Astrocyte (in vitro differentiated cells and primary cell): Measurements from ENCODE around the gene CSNK1A1. TPM values are rescaled to one million over a fixed set of nuclear protein-coding genes. Genes with fewer than 3 reads are reported as not detected.
A peak's percentile ranks its signal among the peaks of the same experiment; 100 is the strongest.

Source experiments
- DNase-seq: peaks from one replicate; pipeline ENCODE4 v3.0.0-alpha.2; 2010; ENCODE audit warnings: low read depth
- FAIRE-seq: peaks from 2 replicates; lab custom pipeline; 2011; peaks lifted over from hg19 to GRCh38; lab: Jason Lieb, UNC
- H2AFZ ChIP-seq: 2 replicates; pipeline ENCODE4 v1.6.0; 2012; ENCODE audit warnings: low read depth, low read length, inconsistent platforms
- H3K27ac ChIP-seq: 2 replicates; pipeline ENCODE4 v1.5.1; 2011; ENCODE audit warnings: low read depth, low read length, inconsistent platforms
- H3K27me3 ChIP-seq: 2 replicates; pipeline ENCODE4 v1.6.0; 2011; ENCODE audit warnings: low read length, inconsistent platforms; ENCODE audit not compliant: insufficient read depth
- H3K36me3 ChIP-seq: 2 replicates; pipeline ENCODE4 v1.5.1; 2011; ENCODE audit warnings: low read length, inconsistent platforms; ENCODE audit not compliant: insufficient read depth
- H3K4me1 ChIP-seq: 2 replicates; pipeline ENCODE4 v1.5.1; 2011; ENCODE audit warnings: low read length, inconsistent platforms; ENCODE audit not compliant: insufficient read depth
- H3K4me2 ChIP-seq: 2 replicates; pipeline ENCODE4 v1.6.0; 2012; ENCODE audit warnings: low read length, inconsistent platforms
- H3K4me3 ChIP-seq: 2 replicates; pipeline ENCODE4 v1.5.1; 2011; ENCODE audit warnings: low read depth, mild to moderate bottlenecking, low read length, inconsistent platforms; ENCODE audit not compliant: insufficient read depth
- H3K79me2 ChIP-seq: 2 replicates; pipeline ENCODE4 v1.6.0; 2012; ENCODE audit warnings: mild to moderate bottlenecking, low read length, inconsistent platforms; ENCODE audit not compliant: insufficient read depth
- H3K9ac ChIP-seq: 2 replicates; pipeline ENCODE4 v1.6.0; 2012; ENCODE audit warnings: mild to moderate bottlenecking, low read length, inconsistent platforms
- H3K9me3 ChIP-seq: 2 replicates; pipeline ENCODE4 v1.5.1; 2012; ENCODE audit warnings: low read depth, mild to moderate bottlenecking, low read length, inconsistent platforms; ENCODE audit not compliant: insufficient read depth
- H4K20me1 ChIP-seq: 2 replicates; pipeline ENCODE4 v1.6.0; 2012; ENCODE audit warnings: low read length, inconsistent platforms; ENCODE audit not compliant: insufficient read depth
- H3K27ac Mint-ChIP-seq: one replicate; pipeline ENCODE4 v1.8.0; 2021; ENCODE audit warnings: mild to moderate bottlenecking, mixed read lengths; ENCODE audit not compliant: unreplicated experiment
- H3K27me3 Mint-ChIP-seq: one replicate; pipeline ENCODE4 v1.8.0; 2021; ENCODE audit warnings: low read depth, mixed read lengths; ENCODE audit not compliant: unreplicated experiment
- H3K36me3 Mint-ChIP-seq: one replicate; pipeline ENCODE4 v1.8.0; 2021; ENCODE audit warnings: low read depth, mixed read lengths; ENCODE audit not compliant: unreplicated experiment
- H3K4me1 Mint-ChIP-seq: one replicate; pipeline ENCODE4 v1.8.0; 2021; ENCODE audit warnings: low read depth, mixed read lengths; ENCODE audit not compliant: unreplicated experiment
- H3K4me3 Mint-ChIP-seq: one replicate; pipeline ENCODE4 v1.8.0; 2021; ENCODE audit warnings: mild to moderate bottlenecking, moderate library complexity, mixed read lengths; ENCODE audit not compliant: unreplicated experiment
- H3K9me3 Mint-ChIP-seq: one replicate; pipeline ENCODE4 v1.8.0; 2021; ENCODE audit warnings: mild to moderate bottlenecking, mixed read lengths; ENCODE audit not compliant: unreplicated experiment
- EZH2 ChIP-seq: IDR thresholded peaks from 2 replicates; pipeline ENCODE4 v1.6.1; 2012; ENCODE audit warnings: mild to moderate bottlenecking, low read length, inconsistent platforms; ENCODE audit not compliant: insufficient read depth
- total RNA-seq: library from RNA; stranded (reverse); gene quantifications from 2 replicates; pipeline ENCODE4 v1.2.1, GENCODE V29; 2021
- TF ChIP-seq, protein P1 (sequence below): IDR thresholded peaks from 2 replicates; pipeline ENCODE4 v1.5.1; 2011; ENCODE audit warnings: low read depth, mild to moderate bottlenecking, inconsistent platforms, low read length, moderate library complexity; ENCODE audit not compliant: insufficient read depth

Gene CSNK1A1
- total RNA-seq, 1 donor from 2014 or later: 384 TPM

DNA sequence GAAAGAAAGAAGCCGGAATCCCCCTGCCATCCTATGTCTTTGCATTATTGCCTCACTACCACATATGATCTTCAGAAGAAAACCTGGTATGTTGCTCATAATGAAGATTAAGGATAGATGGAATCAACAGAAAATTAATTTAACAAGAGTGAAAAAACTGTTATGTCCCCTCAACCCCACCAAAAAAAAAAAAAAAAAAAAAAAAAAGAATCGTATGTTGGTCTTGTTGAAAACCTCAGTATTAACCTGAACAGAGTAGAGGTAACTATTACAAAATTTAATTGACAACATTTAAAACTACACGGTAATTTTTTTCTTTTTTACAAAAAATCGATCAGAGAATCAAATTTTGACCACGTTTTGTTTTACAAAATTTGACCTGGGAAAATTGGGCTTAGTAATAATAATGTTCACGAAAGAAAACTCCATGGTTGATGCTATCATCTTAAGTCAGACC lies 827 bp upstream of the CSNK1A1 start:
- peak overlapping the region; percentile 99 for H3K27ac ChIP-seq
- peaks cover 30% of the 10 kb centered on the region for H4K20me1 ChIP-seq
- no peaks in the 10 kb centered on the region for H3K9me3 ChIP-seq
- peaks cover 7% of the 10 kb centered on the region for H3K36me3 ChIP-seq
- Mint-ChIP-seq H3K4me3 (peak overlapping the region; percentile 94), H3K4me1 (peaks cover 4% of the 10 kb centered on the region), H3K36me3 (peaks cover 19% of the 10 kb centered on the region), H3K27me3 (no peaks in the 10 kb centered on the region), H3K27ac (peak overlapping the region; percentile 99), H3K9me3 (no peaks in the 10 kb centered on the region)
- TF ChIP-seq, protein P1, sequence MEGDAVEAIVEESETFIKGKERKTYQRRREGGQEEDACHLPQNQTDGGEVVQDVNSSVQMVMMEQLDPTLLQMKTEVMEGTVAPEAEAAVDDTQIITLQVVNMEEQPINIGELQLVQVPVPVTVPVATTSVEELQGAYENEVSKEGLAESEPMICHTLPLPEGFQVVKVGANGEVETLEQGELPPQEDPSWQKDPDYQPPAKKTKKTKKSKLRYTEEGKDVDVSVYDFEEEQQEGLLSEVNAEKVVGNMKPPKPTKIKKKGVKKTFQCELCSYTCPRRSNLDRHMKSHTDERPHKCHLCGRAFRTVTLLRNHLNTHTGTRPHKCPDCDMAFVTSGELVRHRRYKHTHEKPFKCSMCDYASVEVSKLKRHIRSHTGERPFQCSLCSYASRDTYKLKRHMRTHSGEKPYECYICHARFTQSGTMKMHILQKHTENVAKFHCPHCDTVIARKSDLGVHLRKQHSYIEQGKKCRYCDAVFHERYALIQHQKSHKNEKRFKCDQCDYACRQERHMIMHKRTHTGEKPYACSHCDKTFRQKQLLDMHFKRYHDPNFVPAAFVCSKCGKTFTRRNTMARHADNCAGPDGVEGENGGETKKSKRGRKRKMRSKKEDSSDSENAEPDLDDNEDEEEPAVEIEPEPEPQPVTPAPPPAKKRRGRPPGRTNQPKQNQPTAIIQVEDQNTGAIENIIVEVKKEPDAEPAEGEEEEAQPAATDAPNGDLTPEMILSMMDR: no peak
- no peak for TF ChIP-seq EZH2
- H3K4me1 ChIP-seq: peaks cover 17% of the 10 kb centered on the region
- peak overlapping the region; percentile 95 for H3K4me2 ChIP-seq
- peaks cover 48% of the 10 kb centered on the region for H3K79me2 ChIP-seq
- FAIRE-seq: no peak
- no peaks in the 10 kb centered on the region for H3K27me3 ChIP-seq
- peak overlapping the region; percentile 98 for H3K4me3 ChIP-seq
- H3K9ac ChIP-seq: peak overlapping the region; percentile 100
- DNase-seq: no peak
- peak overlapping the region; percentile 87 for H2AFZ ChIP-seq

DNA sequence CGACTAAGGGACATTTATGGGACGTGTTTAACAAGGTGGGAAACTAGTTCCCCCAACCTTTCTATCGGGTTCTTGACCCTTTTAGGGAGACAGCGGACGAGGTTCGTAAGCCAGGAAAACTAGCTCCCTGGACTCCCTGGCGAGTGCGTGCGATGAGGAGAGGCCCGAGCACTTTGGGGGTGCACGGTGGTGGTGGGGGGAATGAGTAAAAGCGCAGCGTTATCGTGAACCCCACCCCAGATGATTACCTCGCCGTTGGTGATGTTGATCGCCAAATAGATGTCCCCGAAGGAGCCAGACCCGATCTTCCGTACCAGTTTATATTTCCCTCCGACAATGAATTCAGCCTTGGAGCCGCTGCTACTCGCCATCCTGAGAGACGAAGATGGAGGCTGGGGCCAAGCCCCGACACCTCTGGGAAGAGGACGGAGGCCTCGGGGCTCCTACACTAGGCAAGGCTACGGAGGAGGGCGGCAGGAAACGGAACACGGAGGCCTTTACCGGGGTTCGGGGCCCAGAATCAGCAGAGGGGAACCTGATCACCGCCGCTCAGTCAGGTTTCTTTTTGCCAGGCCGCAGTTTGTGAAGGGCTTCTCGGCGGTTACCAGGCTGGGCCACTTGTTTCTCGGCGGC lies 529 bp downstream of the CSNK1A1 start:
- Histone ChIP-seq H4K20me1 (peaks cover 44% of the 10 kb centered on the region), H2AFZ (peak overlapping the region; percentile 36), H3K9ac (peak overlapping the region; percentile 100), H3K9me3 (no peaks in the 10 kb centered on the region), H3K27ac (peak overlapping the region; percentile 99), H3K36me3 (peaks cover 11% of the 10 kb centered on the region), H3K4me1 (peaks cover 23% of the 10 kb centered on the region), H3K79me2 (peaks cover 61% of the 10 kb centered on the region), H3K4me2 (peak overlapping the region; percentile 95), H3K27me3 (no peaks in the 10 kb centered on the region), H3K4me3 (peak overlapping the region; percentile 98)
- Mint-ChIP-seq H3K27ac (peak overlapping the region; percentile 99), H3K4me1 (peaks cover 7% of the 10 kb centered on the region), H3K4me3 (peak overlapping the region; percentile 94), H3K27me3 (no peaks in the 10 kb centered on the region), H3K9me3 (no peaks in the 10 kb centered on the region), H3K36me3 (peaks cover 21% of the 10 kb centered on the region)
- no peak for TF ChIP-seq EZH2
- TF ChIP-seq, protein P1: no peak
- FAIRE-seq: no peak
- DNase-seq: no peak

DNA sequence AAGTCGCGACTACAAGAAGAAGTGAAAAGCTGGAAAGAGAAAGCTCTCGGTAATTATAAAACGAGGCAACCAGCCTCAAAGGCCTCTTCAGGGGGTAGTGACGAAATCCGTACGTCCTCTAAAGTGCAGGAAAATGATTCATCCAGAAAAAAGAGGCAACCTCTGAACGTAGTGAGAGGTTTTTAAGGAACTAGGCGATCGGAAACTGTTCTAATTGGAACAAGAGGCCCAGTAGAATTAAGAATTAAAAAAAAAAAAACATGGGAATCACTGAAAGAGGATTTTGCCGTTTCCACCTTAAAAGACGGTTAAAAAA lies 1.0 kb downstream of the CSNK1A1 start:
- H3K4me1 ChIP-seq: peaks cover 23% of the 10 kb centered on the region

More for the DNA sequence above, 1.0 kb downstream of the CSNK1A1 start:
- DNase-seq (peak; percentile 65), FAIRE-seq (no peak)
- Histone ChIP-seq H3K9me3 (no peaks in the 10 kb centered on the region), H3K79me2 (peaks cover 66% of the 10 kb centered on the region), H3K9ac (peak overlapping the region; percentile 100), H3K27ac (peak overlapping the region; percentile 99), H2AFZ (no peak overlapping the region), H3K36me3 (peaks cover 11% of the 10 kb centered on the region), H3K27me3 (no peaks in the 10 kb centered on the region), H3K4me3 (peak overlapping the region; percentile 98), H3K4me2 (peak overlapping the region; percentile 95), H4K20me1 (peaks cover 49% of the 10 kb centered on the region)
- peak overlapping the region; percentile 99 for H3K27ac Mint-ChIP-seq
- peaks cover 7% of the 10 kb centered on the region for H3K4me1 Mint-ChIP-seq
- TF ChIP-seq, protein P1: no peak
- no peak for TF ChIP-seq EZH2
- H3K27me3 Mint-ChIP-seq: no peaks in the 10 kb centered on the region
- peaks cover 26% of the 10 kb centered on the region for H3K36me3 Mint-ChIP-seq
- H3K9me3 Mint-ChIP-seq: no peaks in the 10 kb centered on the region
- peak overlapping the region; percentile 94 for H3K4me3 Mint-ChIP-seq
